ENCODE results near the gene CLIP4. TPM values are rescaled to one million over a fixed set of nuclear protein-coding genes. Genes with fewer than 3 reads are reported as not detected.

Gene CLIP4
- polyA plus RNA-seq, 1 experiment = 38.8 TPM

GRCh38 chr2:29228947-29229346, 113.7 kb downstream of the CLIP4 start:
- no peaks in the 10 kb centered on the region for H3K36me3 ChIP-seq (ENCODE audit: control insufficient read depth, insufficient read depth, low read length)
- H3K4me3 ChIP-seq (ENCODE audit: low read depth, low read length) = no peak overlapping the region
- TF ChIP-seq CTCF (IDR thresholded peaks at IDR 0.05; ENCODE audit: insufficient read depth, low read depth, low read length) = no peak
- no peak for DNase-seq (ENCODE audit: low read depth)
- POLR2A ChIA-PET = no interaction called here
- peaks cover 8% of the 10 kb centered on the region for H3K27me3 ChIP-seq (ENCODE audit: control insufficient read depth, insufficient read depth, low read length)
- CTCF ChIA-PET = interaction anchor here (1.3 kb wide), 1 partner anchor 14 kb away, joined by 3 read pairs; no protein-coding TSS in a partner anchor

GRCh38 chr2:29229640-29230039, 114.4 kb downstream of the CLIP4 start:
- Histone ChIP-seq H3K27me3 (ENCODE audit: control insufficient read depth, insufficient read depth, low read length) (peaks cover 13% of the 10 kb centered on the region), H3K4me3 (ENCODE audit: low read depth, low read length) (no peak overlapping the region), H3K36me3 (ENCODE audit: control insufficient read depth, insufficient read depth, low read length) (no peaks in the 10 kb centered on the region)
- CTCF ChIA-PET = interaction anchor here (1.3 kb wide), 1 partner anchor 15 kb away, joined by 3 read pairs; no protein-coding TSS in a partner anchor
- POLR2A ChIA-PET = no interaction called here
- TF ChIP-seq CTCF (IDR thresholded peaks at IDR 0.05; ENCODE audit: insufficient read depth, low read depth, low read length) = no peak
- DNase-seq (ENCODE audit: low read depth) = no peak

GRCh38 chr2:29232041-29232440, 116.8 kb downstream of the CLIP4 start:
- DNase-seq (ENCODE audit: low read depth) = no peak
- ChIA-PET POLR2A (no interaction called here), CTCF (interaction anchor here (0.5 kb wide), 1 partner anchor 610 kb away, joined by 3 read pairs; no protein-coding TSS in a partner anchor)
- H3K4me3 ChIP-seq (ENCODE audit: low read depth, low read length) = no peak overlapping the region
- peaks cover 11% of the 10 kb centered on the region for H3K27me3 ChIP-seq (ENCODE audit: control insufficient read depth, insufficient read depth, low read length)
- no peak for TF ChIP-seq CTCF (IDR thresholded peaks at IDR 0.05; ENCODE audit: insufficient read depth, low read depth, low read length)
- no peaks in the 10 kb centered on the region for H3K36me3 ChIP-seq (ENCODE audit: control insufficient read depth, insufficient read depth, low read length)

- H3K36me3 ChIP-seq (ENCODE audit: control insufficient read depth, insufficient read depth, low read length) = no peaks in the 10 kb centered on the region
- H3K27me3 ChIP-seq (ENCODE audit: control insufficient read depth, insufficient read depth, low read length) = peaks cover 10% of the 10 kb centered on the region
- TF ChIP-seq CTCF (IDR thresholded peaks at IDR 0.05; ENCODE audit: insufficient read depth, low read depth, low read length) = no peak
- DNase-seq (ENCODE audit: low read depth) = no peak
- H3K4me3 ChIP-seq (ENCODE audit: low read depth, low read length) = no peak overlapping the region
- CTCF ChIA-PET = interaction anchor here (0.7 to 1.1 kb wide), 2 partner anchors 26 to 301 kb away, joined by 3 to 4 read pairs; no protein-coding TSS in a partner anchor
- POLR2A ChIA-PET = no interaction called here
Observed at GRCh38 chr2:29233428-29233827, 118.2 kb downstream of the CLIP4 start.

- POLR2A ChIA-PET = no interaction called here
- H3K27me3 ChIP-seq (ENCODE audit: control insufficient read depth, insufficient read depth, low read length) = peaks cover 8% of the 10 kb centered on the region
- H3K4me3 ChIP-seq (ENCODE audit: low read depth, low read length) = no peak overlapping the region
- CTCF ChIA-PET = no interaction called here
- H3K36me3 ChIP-seq (ENCODE audit: control insufficient read depth, insufficient read depth, low read length) = no peaks in the 10 kb centered on the region
- DNase-seq (ENCODE audit: low read depth) = no peak
- TF ChIP-seq CTCF (IDR thresholded peaks at IDR 0.05; ENCODE audit: insufficient read depth, low read depth, low read length) = no peak
Observed at GRCh38 chr2:29235411-29235810, 120.2 kb downstream of the CLIP4 start.
